Measurements from ENCODE around the gene KCNIP2. TPM values are rescaled to one million over a fixed set of nuclear protein-coding genes. Genes with fewer than 3 reads are reported as not detected.

The KCNIP2 gene
- total RNA-seq, 1 experiment from 2014 or later = 4.3 TPM

- ChIA-PET POLR2A (no interaction called here), CTCF (no interaction called here)
- DNase-seq (ENCODE audit: low read depth, low spot score) = no peak
- Histone ChIP-seq H3K27me3 (ENCODE audit: control insufficient read depth, insufficient read depth, low read length) (no peaks in the 10 kb centered on the region; the same call in 1 of the 2 replicates), H3K4me3 (ENCODE audit: low read depth in 2 of 2, low read length in 2 of 2) (no peak overlapping the region), H3K36me3 (ENCODE audit: control insufficient read depth, insufficient read depth, low read length) (no peaks in the 10 kb centered on the region), H3K4me1 (ENCODE audit: control insufficient read depth, insufficient read depth, low read length) (peaks cover 13% of the 10 kb centered on the region), H3K27ac (ENCODE audit: low read length) (no peak overlapping the region), H3K9me3 (ENCODE audit: control insufficient read depth, insufficient read depth, low read depth, low read length) (no peaks in the 10 kb centered on the region)
- no peak for TF ChIP-seq TCF7L2 (IDR thresholded peaks at IDR 0.05; ENCODE audit: low read depth, low read length)
- TF ChIP-seq CTCF (IDR thresholded peaks at IDR 0.05) = no peak
- TF ChIP-seq REST (IDR thresholded peaks at IDR 0.05; ENCODE audit: insufficient read depth in 1 of 2, low read depth in 2 of 2, low read length in 1 of 2) = no peak
- no peak for TF ChIP-seq POLR2AphosphoS5 (IDR thresholded peaks at IDR 0.05; ENCODE audit: low read depth, low read length)
- TF ChIP-seq SIN3A (IDR thresholded peaks at IDR 0.05; ENCODE audit: borderline replicate concordance, insufficient read depth, low read depth, low read length) = no peak
- no peak for ATAC-seq
- in situ Hi-C loops (cut with HindIII; ENCODE audit: low pct_unique_long_range_greater_than_20kb, low sequenced_read_pairs) (no loop called here), intact Hi-C loops (cut with micrococcal nuclease; ENCODE audit: unreplicated experiment) (no loop called here)
- BruUV-seq (replicated peaks) = no TSS peak
Observed at GRCh38 chr10:101776161-101776817, 67.3 kb downstream of the KCNIP2 start.

Other genes starting within 250 kb of the KCNIP2 start
- 61.5 TPM for gene FBXW4, start 148.6 kb downstream of the KCNIP2 start, total RNA-seq (2021; ENCODE audit: unreplicated experiment)
- 0.39 TPM for gene FGF8, start 67.7 kb downstream of the KCNIP2 start, total RNA-seq (2021; ENCODE audit: unreplicated experiment)
- 109 TPM for gene NPM3, start 60.4 kb downstream of the KCNIP2 start, total RNA-seq (2021; ENCODE audit: unreplicated experiment)
- 117 TPM for gene OGA, start 25.4 kb downstream of the KCNIP2 start, total RNA-seq (2021; ENCODE audit: unreplicated experiment)
- 30.6 TPM for gene ARMH3, start 212.4 kb upstream of the KCNIP2 start, total RNA-seq (2021; ENCODE audit: unreplicated experiment)
- gene HPS6, start 221.5 kb upstream of the KCNIP2 start, total RNA-seq (2021; ENCODE audit: unreplicated experiment) = 34.5 TPM

All from Panc1 (cell line).